IgD-negative memory B cell (primary cell): Measurements from ENCODE around the gene TPM1. TPM values are rescaled to one million over a fixed set of nuclear protein-coding genes. Genes with fewer than 3 reads are reported as not detected.

ENCODE experiments used
- H3K27ac Mint-ChIP-seq, 3 donors: one replicate each; pipeline ENCODE4 v1.8.0; 2020 to 2022; ENCODE audit warnings: mild to moderate bottlenecking in 3 of 3, mixed read lengths in 3 of 3, moderate library complexity in 1 of 3
- H3K27me3 Mint-ChIP-seq: one replicate; pipeline ENCODE4 v1.8.0; 2021; ENCODE audit warnings: mixed read lengths
- H3K36me3 Mint-ChIP-seq: one replicate; pipeline ENCODE4 v1.8.0; 2020; ENCODE audit warnings: mild to moderate bottlenecking, mixed read lengths
- H3K4me1 Mint-ChIP-seq, 3 donors: one replicate each; pipeline ENCODE4 v1.8.0; 2020 to 2022; ENCODE audit warnings: mixed read lengths in 3 of 3, mild to moderate bottlenecking in 1 of 3
- H3K4me3 Mint-ChIP-seq, 4 donors: one replicate each; pipeline ENCODE4 v1.8.0; 2020 to 2022; ENCODE audit warnings: mild to moderate bottlenecking in 4 of 4, mixed read lengths in 4 of 4, moderate library complexity in 3 of 4
- H3K9me3 Mint-ChIP-seq, 3 donors: one replicate each; pipeline ENCODE4 v1.8.0; 2020 to 2021; ENCODE audit warnings: mixed read lengths in 3 of 3, mild to moderate bottlenecking in 1 of 3
- polyA plus RNA-seq: library from polyadenylated mRNA; unstranded; fragments of 300-500 nt; fragmentation: Illumina TruSeq; gene quantifications from one replicate; pipeline ENCODE4 v1.2.3, GENCODE V29; 2021

The TPM1 gene
- polyA plus RNA-seq, 1 donor from 2014 or later = 5.4 TPM

DNA sequence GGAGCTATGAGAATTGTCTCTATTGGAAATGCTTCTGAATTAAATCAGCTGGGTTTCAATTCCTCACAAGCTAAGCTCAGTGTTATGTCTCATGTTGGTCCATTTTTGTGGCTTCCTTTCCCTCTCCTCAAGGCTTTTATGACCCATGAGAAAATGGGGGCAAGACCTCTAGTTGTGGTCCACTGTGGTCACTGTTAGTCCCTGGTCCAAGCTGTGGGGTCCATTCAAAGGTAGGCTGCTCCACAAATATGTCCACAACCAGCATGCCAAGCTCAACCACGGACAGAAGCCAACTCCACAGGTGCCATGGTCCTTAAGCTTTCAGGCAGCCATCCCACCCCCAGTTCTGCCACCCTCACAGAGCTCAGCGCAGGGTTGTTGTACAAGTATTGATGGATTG is 14.9 kb upstream of the TPM1 start:
- Mint-ChIP-seq H3K36me3 (peaks cover 2% of the 10 kb centered on the region), H3K4me3 (no peak overlapping the region), H3K27ac (no peak overlapping the region), H3K27me3 (peaks cover 9% of the 10 kb centered on the region), H3K9me3 (no peaks in the 10 kb centered on the region), H3K4me1 (peaks cover 0 to 4% (median 1%) of the 10 kb centered on the region in 3 donors)

DNA sequence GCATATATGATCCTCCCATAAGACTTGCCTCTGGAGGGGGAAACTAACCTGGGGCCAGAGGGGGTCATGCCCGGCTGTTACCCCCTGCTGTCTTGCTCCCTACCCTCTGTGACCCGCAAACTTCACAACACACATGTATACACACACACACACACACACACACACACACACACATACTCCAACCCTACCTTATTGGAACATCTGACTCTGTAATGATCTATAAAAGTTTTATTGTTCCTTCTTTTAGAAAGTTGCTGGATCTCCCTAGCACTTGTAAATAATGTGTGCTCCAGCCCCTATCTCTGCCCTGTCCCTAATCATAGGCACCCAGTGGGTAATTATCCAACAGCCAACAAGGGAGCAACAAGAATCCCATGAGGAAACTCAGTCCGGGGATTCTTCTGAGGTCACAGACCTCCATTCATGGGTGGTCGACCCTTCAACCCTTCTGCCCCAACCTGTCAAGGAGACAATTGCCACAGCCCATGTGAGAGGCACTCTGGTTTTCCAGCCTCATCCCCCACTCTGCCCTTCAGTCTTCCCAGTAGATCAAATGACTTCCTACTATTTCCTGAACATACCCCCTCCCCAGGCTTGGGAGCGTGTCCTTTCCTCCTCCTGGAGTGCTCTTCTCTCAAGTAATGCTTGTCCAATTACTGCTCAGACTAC is 14.0 kb upstream of the TPM1 start:
- H3K27ac Mint-ChIP-seq = no peak overlapping the region
- H3K27me3 Mint-ChIP-seq = peaks cover 9% of the 10 kb centered on the region
- H3K36me3 Mint-ChIP-seq = no peaks in the 10 kb centered on the region
- peaks cover 0 to 4% (median 1%) of the 10 kb centered on the region in 3 donors for H3K4me1 Mint-ChIP-seq
- H3K9me3 Mint-ChIP-seq = no peaks in the 10 kb centered on the region
- H3K4me3 Mint-ChIP-seq = no peak overlapping the region

DNA sequence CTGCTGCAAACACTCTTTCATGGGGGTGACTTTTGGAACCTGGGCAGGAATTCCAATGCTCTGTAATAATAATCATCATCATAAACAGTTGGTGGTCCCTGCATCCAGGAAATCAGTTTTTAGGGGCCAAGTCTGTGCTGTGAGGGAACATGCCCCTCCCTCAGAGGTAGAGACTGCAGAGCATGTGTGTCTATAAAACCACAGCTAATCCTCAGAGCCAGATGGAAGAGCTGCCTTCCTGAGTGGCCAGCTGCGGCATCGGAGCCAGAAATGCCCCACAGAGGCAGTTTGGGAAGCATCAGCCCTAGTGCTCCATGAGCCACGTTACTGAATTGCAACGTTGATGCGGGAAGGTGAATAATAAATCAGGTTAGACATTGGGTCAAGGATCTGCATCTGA is 12.9 kb upstream of the TPM1 start:
- no peaks in the 10 kb centered on the region for H3K9me3 Mint-ChIP-seq
- H3K27me3 Mint-ChIP-seq = peaks cover 11% of the 10 kb centered on the region
- H3K4me1 Mint-ChIP-seq = peaks cover 0 to 4% (median 1%) of the 10 kb centered on the region in 3 donors
- peak overlapping the region in 1 of 4 donors; percentile 81 for H3K4me3 Mint-ChIP-seq
- no peak overlapping the region for H3K27ac Mint-ChIP-seq
- H3K36me3 Mint-ChIP-seq = no peaks in the 10 kb centered on the region

DNA sequence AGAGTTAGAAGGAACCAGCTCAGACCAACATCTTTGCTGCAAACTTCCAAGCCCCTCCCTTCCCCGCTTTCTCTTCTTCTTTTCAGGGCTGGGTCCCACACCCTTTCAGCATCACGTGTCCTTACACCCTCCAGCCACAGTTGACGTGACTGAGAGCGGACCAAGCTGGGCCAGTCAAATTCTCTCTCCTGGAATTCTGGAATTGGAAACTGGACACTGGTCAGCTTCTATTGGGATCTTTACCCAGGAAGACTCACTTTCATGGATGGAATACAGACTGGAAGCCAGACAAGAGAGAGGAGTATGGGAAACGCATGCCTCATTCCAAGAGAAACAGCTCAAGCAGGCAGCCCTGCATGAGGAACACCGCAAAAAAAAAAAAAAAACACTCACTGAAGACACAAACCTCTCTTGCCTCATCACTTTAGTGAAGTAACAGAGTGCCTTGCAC is 12.4 kb upstream of the TPM1 start:
- Mint-ChIP-seq H3K9me3 (no peaks in the 10 kb centered on the region), H3K4me3 (peak overlapping the region in 1 of 4 donors; percentile 81), H3K27ac (no peak overlapping the region), H3K27me3 (peaks cover 14% of the 10 kb centered on the region), H3K4me1 (peaks cover 0 to 4% (median 1%) of the 10 kb centered on the region in 3 donors), H3K36me3 (no peaks in the 10 kb centered on the region)

DNA sequence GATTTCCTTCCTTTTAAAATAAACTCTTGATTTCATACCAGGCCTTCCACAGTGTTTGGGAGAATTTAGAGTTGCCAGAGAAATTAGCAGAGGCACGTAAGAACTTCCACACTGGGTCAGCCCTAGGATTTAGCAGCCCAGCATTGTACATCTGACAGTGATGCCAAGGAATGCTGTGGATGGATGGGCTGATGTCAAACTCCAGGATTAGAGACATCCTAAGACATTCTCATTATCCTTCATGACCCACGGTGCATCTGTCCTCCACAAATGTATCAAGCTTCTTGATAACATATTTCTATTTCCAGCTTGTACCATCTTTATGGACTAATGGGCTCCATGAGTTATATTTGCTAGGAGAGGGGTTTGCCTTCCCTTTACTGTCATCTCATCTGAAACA is 8.0 kb upstream of the TPM1 start:
- H3K9me3 Mint-ChIP-seq = no peaks in the 10 kb centered on the region
- no peak overlapping the region for H3K4me3 Mint-ChIP-seq
- H3K27ac Mint-ChIP-seq = no peak overlapping the region
- H3K36me3 Mint-ChIP-seq = no peaks in the 10 kb centered on the region
- H3K4me1 Mint-ChIP-seq = peaks cover 0 to 3% (median 1%) of the 10 kb centered on the region in 3 donors
- H3K27me3 Mint-ChIP-seq = peaks cover 8% of the 10 kb centered on the region

DNA sequence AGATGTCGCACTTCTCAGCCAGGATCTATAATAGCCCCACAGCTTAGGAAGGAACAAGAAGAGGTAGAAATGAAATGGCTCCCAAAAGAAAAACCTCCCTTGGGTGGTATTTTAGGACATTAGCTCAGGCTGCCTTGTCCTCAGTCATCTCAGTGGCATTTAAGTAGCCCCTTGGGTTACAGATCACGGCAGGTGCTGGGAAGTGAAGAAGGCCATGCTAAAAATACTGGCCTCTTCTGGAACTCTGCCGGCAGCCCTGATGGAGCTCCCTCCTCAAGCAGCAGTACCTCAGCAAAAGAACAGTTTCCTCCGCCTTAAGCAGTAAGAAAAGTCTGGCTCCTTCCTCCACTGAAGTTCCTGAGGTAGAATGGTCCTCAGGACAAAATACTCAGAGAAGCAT is 7.3 kb upstream of the TPM1 start:
- Mint-ChIP-seq H3K4me1 (peaks cover 0 to 1% (median 0%) of the 10 kb centered on the region in 3 donors), H3K27me3 (peaks cover 11% of the 10 kb centered on the region), H3K4me3 (no peak overlapping the region), H3K9me3 (no peaks in the 10 kb centered on the region), H3K27ac (peak overlapping the region in 1 of 3 donors; percentile 0), H3K36me3 (no peaks in the 10 kb centered on the region)

DNA sequence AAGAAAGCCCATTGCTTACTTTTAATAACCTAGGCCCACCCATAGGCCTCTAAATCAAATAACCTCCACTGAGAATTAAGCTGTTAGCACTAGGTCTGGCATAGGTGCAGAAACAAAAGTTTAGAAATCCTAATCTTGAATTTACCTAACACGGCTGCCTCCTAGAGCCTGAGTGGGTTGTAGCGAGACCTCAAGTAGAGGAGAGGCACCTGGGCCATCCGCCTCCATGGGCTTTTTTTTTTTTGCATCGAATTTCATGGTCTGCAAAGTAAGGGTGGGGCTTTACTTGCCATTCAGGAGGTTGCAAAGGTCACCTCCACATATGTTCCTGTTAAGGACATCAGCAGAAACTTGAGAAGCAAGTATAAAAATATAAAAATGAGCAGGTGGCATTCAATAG is 6.6 kb upstream of the TPM1 start:
- no peaks in the 10 kb centered on the region for H3K9me3 Mint-ChIP-seq
- H3K27ac Mint-ChIP-seq = no peak overlapping the region
- peaks cover 16% of the 10 kb centered on the region for H3K27me3 Mint-ChIP-seq
- no peaks in the 10 kb centered on the region for H3K36me3 Mint-ChIP-seq
- peaks cover 0 to 1% (median 0%) of the 10 kb centered on the region in 3 donors for H3K4me1 Mint-ChIP-seq
- no peak overlapping the region for H3K4me3 Mint-ChIP-seq

DNA sequence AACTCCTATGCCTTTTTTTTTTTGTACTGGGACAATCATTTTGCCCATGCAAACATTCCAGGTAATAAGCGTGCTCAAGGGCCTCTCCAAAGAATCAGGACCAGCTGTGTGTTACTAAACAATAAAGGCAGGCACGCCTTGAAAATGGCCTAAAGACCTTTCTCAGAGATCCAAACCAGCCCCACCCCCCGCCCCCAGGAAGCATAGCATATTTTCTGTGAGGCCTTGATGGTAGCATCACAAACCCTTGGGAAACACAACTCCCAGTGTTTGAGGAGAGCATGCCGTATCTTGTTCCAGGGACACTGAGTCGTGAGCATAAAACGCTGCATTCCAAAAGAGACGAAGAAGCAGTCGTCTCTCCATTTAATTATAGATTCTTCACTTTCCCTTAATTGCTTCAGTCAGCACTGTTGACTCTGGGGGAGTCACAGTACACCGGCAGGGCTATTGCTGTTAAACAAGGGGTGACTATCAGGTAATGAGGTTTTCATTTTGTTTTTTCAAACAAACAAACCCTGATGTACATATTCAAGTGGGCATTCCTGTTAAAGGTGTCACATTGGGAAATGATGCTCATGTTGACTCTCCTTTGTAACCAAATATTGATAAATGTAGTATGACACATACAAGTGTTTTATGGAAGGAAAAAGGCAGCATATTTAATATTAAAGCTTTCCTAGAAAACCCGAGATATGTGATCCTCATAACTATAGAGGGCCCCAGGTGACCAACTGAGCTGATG is 4.4 kb upstream of the TPM1 start:
- Mint-ChIP-seq H3K4me1 (peaks cover 2 to 4% (median 3%) of the 10 kb centered on the region in 3 donors), H3K4me3 (no peak overlapping the region), H3K36me3 (no peaks in the 10 kb centered on the region), H3K9me3 (no peaks in the 10 kb centered on the region), H3K27me3 (peaks cover 21% of the 10 kb centered on the region), H3K27ac (no peak overlapping the region)

DNA sequence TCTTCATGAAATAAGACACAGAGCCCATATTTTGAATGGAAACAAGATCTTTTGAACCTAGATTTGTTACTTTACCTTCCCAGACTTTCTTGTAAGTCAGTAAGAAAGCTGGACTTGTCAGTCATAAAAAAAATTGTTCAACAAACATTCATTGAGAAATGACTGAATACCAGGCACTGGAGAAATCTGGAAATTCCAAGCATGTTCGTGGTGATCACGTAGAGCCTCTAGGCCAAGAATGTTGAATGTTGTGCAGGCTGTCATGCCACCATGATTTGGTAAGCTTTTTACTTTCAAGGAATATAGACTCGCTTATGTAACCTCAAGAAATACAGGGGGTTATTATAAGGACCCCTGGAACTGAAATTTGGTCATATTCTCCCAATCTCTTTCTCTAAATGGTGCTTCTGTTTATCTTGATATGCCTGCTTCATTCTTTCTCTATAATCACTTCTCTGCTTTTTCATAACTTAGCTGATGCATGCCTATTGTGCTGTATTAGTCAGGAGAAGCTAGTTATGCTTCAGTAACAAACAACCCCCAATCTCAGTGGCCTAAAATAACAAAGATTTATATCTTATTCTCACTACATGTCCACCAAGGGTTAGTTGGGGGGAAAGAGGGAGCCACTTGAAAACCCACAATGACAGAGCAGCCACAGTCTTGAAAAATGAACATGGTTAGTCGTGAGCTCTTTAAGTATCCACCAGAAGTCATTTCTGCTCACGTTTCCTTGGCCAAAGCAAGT is 3.4 kb upstream of the TPM1 start:
- Mint-ChIP-seq H3K36me3 (no peaks in the 10 kb centered on the region), H3K4me3 (no peak overlapping the region), H3K27ac (no peak overlapping the region), H3K9me3 (no peaks in the 10 kb centered on the region), H3K4me1 (peaks cover 3 to 7% (median 6%) of the 10 kb centered on the region in 3 donors), H3K27me3 (peaks cover 28% of the 10 kb centered on the region)

DNA sequence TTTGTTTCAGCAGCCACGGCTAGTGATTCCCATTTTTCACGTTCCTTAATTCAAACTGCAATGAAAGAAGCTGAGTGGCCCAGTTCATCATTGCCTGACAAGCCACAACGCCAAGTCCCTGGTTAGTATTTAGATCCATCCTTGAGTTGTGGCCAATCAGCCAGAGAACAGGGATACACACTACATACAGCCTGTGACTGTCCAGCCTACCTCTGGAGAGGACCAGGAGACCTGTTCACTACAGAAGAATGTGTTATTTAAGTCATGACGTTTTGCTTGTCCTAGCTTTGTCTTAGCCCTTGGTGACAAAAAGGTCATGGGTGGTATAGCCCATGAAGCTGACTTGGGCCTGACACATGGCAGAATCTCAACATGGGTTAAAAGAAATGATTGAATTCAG is 2.7 kb upstream of the TPM1 start:
- Mint-ChIP-seq H3K4me1 (peaks cover 3 to 8% (median 6%) of the 10 kb centered on the region in 3 donors), H3K9me3 (no peaks in the 10 kb centered on the region), H3K36me3 (no peaks in the 10 kb centered on the region), H3K27ac (no peak overlapping the region), H3K27me3 (peaks cover 31% of the 10 kb centered on the region), H3K4me3 (peak overlapping the region in 1 of 4 donors; percentile 4)

DNA sequence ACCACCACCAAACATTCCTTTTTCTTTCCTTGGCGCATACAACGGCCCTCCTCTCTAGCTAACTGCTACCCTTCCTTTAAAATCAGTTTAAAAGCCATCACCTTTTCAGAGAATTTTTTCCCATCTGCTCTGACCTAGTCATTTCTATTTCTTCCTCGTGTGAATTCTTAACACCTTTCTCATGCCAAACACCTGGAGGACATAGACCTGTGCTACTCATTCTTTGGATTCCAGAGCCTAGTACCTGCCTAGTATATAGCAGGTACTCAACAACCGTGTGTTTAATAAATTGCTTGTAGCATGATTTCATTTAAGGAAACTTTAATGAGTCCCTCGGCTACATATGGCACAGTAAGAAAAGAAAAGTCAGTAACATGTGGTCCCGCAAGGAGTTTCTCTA is 2.0 kb upstream of the TPM1 start:
- Mint-ChIP-seq H3K27me3 (peaks cover 34% of the 10 kb centered on the region), H3K4me3 (no peak overlapping the region), H3K9me3 (no peaks in the 10 kb centered on the region), H3K27ac (no peak overlapping the region), H3K36me3 (no peaks in the 10 kb centered on the region), H3K4me1 (peaks cover 3 to 8% (median 6%) of the 10 kb centered on the region in 3 donors)

DNA sequence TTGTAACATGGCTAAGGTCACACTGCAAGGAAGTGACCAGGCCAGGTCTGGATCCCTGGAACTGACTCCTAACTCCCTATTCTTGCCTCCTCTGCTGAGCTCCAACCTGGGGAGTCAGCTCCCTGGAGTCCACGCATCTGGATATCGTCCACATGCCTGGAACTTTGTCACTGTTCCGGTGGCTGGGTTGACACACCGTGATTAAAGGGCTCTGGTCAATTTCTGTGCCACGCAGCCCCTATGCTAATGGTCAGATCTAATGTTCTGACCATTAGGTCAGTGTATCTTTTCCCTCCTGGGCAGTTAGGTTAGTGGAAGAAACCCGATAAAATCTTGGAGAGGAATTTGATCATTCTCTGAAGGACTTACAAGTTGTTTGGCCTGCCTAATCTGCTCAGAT is 1.6 kb upstream of the TPM1 start:
- H3K36me3 Mint-ChIP-seq = no peaks in the 10 kb centered on the region
- no peaks in the 10 kb centered on the region for H3K9me3 Mint-ChIP-seq
- H3K27ac Mint-ChIP-seq = no peak overlapping the region
- peaks cover 37% of the 10 kb centered on the region for H3K27me3 Mint-ChIP-seq
- peak overlapping the region in 1 of 4 donors; percentile 15 for H3K4me3 Mint-ChIP-seq
- H3K4me1 Mint-ChIP-seq = peaks cover 3 to 8% (median 6%) of the 10 kb centered on the region in 3 donors

DNA sequence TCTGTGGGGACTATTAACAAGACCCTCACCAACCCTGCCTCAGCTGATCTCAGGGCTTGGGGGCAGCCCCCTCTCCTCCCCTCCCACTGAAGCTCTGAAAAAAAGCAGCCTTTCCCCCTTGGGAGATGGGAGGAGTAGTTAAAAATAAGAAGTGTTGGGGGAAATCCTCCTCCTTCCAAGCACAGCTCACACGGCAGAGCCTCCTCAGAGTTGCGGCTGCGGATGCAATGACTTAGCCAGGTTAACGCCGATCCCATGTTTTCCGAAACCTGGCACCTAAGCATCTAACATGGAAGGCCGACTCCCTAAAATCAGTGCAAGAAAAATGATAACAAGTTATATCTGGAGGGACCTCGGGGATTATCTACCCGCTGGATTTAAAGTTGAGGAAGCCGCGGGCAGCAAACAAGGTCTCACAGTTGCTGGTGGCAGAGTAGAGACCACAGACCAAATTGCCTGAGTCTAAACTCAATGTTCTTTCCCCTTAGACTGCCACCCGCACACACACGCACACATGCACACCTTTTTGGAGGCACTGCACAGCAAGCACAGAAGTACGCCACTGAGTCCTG is 1.1 kb upstream of the TPM1 start:
- Mint-ChIP-seq H3K4me3 (peak overlapping the region; percentile 15 to 49 (median 29)), H3K9me3 (no peaks in the 10 kb centered on the region), H3K36me3 (no peaks in the 10 kb centered on the region), H3K27me3 (peaks cover 39% of the 10 kb centered on the region), H3K4me1 (peaks cover 3 to 8% (median 6%) of the 10 kb centered on the region in 3 donors), H3K27ac (no peak overlapping the region)

DNA sequence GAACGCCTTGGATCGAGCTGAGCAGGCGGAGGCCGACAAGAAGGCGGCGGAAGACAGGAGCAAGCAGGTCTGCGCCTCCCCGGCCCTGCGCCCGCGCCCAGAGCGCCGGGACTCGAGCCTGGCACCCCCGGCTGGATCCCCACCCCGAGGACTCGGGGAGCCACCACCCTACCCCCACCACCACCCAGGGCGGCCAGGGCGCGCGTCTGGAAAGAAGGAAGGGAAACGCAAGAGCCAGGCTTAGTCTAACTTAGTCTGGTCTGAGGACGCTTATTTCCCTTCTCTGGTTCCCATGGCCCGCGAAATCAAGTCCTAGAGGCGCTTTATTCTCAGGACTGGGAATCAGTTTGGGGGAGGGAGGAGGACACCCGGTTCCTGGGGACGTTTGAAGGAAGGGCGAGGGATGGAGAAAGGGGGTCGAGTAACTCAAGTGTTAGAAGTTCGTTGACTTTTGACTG is 359 bp downstream of the TPM1 start:
- H3K4me3 Mint-ChIP-seq = peak overlapping the region; percentile 68 to 94 (median 86)
- no peaks in the 10 kb centered on the region for H3K36me3 Mint-ChIP-seq
- H3K4me1 Mint-ChIP-seq = peaks cover 4 to 11% (median 10%) of the 10 kb centered on the region in 3 donors
- no peaks in the 10 kb centered on the region for H3K9me3 Mint-ChIP-seq
- H3K27ac Mint-ChIP-seq = peak overlapping the region in 1 of 3 donors; percentile 67
- H3K27me3 Mint-ChIP-seq = peaks cover 43% of the 10 kb centered on the region
